ENCODE results near the gene ZHX3. TPM values are rescaled to one million over a fixed set of nuclear protein-coding genes. Genes with fewer than 3 reads are reported as not detected.

ZHX3 gene
- total RNA-seq, 1 donor from 2014 or later, result 26.8 TPM

DNA sequence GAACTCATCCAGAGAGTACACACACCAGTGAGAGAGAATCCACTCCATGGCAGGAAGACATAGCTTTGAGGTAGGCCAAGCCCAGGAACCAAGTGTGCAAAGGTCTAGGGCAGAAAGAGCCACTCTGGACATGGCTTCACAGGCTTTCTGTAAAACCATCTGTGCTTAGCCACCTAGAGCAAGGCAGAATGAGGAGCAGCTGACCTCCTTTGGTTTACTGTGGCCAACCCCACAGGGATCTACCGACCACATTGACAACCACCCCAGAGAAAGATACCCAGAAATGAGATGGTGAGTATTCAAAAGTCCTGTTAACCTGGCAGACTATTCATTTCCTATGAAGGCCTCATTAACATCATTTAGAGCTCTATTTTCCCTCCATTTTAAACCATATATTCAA is 10.5 kb downstream of the ZHX3 start:
- no peak overlapping the region for H3K27ac ChIP-seq
- no peak for TF ChIP-seq POLR2AphosphoS5 (IDR thresholded peaks at IDR 0.05; ENCODE audit: insufficient read depth in 1 of 2, low read depth in 1 of 2)
- TF ChIP-seq POLR2A (IDR thresholded peaks at IDR 0.05), result no peak
- TF ChIP-seq, protein P1, sequence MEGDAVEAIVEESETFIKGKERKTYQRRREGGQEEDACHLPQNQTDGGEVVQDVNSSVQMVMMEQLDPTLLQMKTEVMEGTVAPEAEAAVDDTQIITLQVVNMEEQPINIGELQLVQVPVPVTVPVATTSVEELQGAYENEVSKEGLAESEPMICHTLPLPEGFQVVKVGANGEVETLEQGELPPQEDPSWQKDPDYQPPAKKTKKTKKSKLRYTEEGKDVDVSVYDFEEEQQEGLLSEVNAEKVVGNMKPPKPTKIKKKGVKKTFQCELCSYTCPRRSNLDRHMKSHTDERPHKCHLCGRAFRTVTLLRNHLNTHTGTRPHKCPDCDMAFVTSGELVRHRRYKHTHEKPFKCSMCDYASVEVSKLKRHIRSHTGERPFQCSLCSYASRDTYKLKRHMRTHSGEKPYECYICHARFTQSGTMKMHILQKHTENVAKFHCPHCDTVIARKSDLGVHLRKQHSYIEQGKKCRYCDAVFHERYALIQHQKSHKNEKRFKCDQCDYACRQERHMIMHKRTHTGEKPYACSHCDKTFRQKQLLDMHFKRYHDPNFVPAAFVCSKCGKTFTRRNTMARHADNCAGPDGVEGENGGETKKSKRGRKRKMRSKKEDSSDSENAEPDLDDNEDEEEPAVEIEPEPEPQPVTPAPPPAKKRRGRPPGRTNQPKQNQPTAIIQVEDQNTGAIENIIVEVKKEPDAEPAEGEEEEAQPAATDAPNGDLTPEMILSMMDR (IDR thresholded peaks at IDR 0.05), result no peak
- peaks cover 17% of the 10 kb centered on the region for H3K4me1 ChIP-seq

DNA sequence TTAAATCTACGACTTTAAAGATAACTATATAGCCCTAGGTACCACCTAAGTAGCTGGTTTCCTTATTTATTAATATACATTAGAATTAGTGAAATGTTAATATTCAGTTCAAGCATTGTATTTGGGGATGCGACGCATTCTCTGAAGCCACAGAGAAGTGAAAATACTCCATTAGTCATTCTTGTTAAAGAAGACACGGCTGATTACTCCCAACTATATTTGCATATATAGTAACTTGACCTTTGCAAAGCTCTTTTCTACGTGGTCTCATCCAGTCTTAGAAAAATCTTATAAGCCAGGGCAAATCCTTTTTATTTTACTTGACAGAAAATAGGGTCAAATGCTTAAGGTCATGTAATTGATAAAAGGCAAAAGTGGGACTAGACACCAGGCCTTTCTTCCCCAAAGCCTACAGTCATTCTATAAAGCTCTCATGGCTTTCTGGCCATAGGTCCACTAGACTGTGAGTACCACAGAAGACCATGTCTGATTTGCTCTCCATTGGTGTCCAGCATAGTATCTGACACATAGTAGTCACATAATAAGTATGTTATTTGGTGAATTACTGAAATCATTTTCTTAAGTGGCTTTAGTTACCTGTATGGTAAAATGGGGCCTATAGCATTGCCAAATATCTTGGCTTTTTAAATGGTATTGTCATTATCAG is 11.3 kb downstream of the ZHX3 start:
- H3K4me1 ChIP-seq, result peaks cover 17% of the 10 kb centered on the region
- TF ChIP-seq POLR2A (IDR thresholded peaks at IDR 0.05), result no peak
- no peak for TF ChIP-seq POLR2AphosphoS5 (IDR thresholded peaks at IDR 0.05; ENCODE audit: insufficient read depth in 1 of 2, low read depth in 1 of 2)
- TF ChIP-seq, protein P1 (IDR thresholded peaks at IDR 0.05), result no peak
- no peaks in the 10 kb centered on the region for H3K27me3 ChIP-seq
- DNase-seq (ENCODE audit: extremely low spot score in 2 of 2), result no peak
- H3K36me3 ChIP-seq, result no peaks in the 10 kb centered on the region
- H3K9me3 ChIP-seq, result no peaks in the 10 kb centered on the region
- H3K4me3 ChIP-seq, result no peak overlapping the region
- no peak overlapping the region for H3K27ac ChIP-seq
- intact Hi-C loops (cut with DNase I), result no loop called here

More for the DNA sequence above, 10.5 kb downstream of the ZHX3 start:
- no peak for DNase-seq (ENCODE audit: extremely low spot score in 2 of 2)
- no peaks in the 10 kb centered on the region for H3K27me3 ChIP-seq
- H3K9me3 ChIP-seq, result no peaks in the 10 kb centered on the region
- no peaks in the 10 kb centered on the region for H3K36me3 ChIP-seq
- H3K4me3 ChIP-seq, result no peak overlapping the region
- intact Hi-C loops (cut with DNase I), result no loop called here

DNA sequence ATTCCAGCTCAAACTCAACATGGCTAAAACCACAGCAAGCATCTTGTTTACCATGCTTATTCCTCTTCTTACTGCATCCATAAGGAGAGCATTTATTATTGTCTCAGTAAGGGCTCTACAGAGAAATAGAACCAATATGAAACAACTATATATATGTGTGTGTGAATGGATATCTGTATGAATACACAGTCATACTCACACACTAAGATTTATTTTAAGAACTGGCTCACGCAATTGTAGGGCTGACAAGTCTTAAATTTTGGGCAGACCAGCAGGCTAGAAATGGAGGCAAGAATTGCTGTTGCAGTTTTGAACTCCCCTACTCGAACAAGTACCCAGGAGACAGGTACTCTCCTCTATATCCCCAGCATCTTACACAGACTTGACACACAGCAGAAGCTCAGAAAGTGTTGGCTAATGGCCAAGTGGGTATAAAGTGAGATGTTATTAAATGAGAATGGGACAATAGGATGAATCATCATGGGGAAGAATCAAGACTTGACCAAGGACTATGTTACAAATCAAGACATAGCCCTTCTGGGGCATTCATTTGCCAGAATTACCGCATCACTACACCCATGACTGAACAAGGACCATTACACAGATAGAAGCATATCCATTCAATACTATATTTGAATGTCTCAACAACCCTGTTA is 13.0 kb downstream of the ZHX3 start:
- TF ChIP-seq POLR2AphosphoS5 (IDR thresholded peaks at IDR 0.05; ENCODE audit: insufficient read depth in 1 of 2, low read depth in 1 of 2), result no peak
- TF ChIP-seq POLR2A (IDR thresholded peaks at IDR 0.05), result no peak
- TF ChIP-seq, protein P1 (IDR thresholded peaks at IDR 0.05), result no peak
- intact Hi-C loops (cut with DNase I), result no loop called here
- peaks cover 17% of the 10 kb centered on the region for H3K4me1 ChIP-seq

GRCh38 chr20:41304002-41304401 is 13.5 kb downstream of the ZHX3 start:
- intact Hi-C loops (cut with DNase I), result no loop called here
- no peak for DNase-seq (ENCODE audit: extremely low spot score in 2 of 2)
- no peaks in the 10 kb centered on the region for H3K9me3 ChIP-seq
- H3K27me3 ChIP-seq, result no peaks in the 10 kb centered on the region
- H3K27ac ChIP-seq, result no peak overlapping the region
- TF ChIP-seq POLR2A (IDR thresholded peaks at IDR 0.05), result no peak
- TF ChIP-seq, protein P1 (IDR thresholded peaks at IDR 0.05), result no peak
- no peaks in the 10 kb centered on the region for H3K36me3 ChIP-seq
- H3K4me1 ChIP-seq, result peaks cover 13% of the 10 kb centered on the region
- no peak overlapping the region for H3K4me3 ChIP-seq

More for the DNA sequence above, 13.0 kb downstream of the ZHX3 start:
- Histone ChIP-seq H3K9me3 (no peaks in the 10 kb centered on the region), H3K4me3 (no peak overlapping the region), H3K27ac (no peak overlapping the region), H3K36me3 (no peaks in the 10 kb centered on the region), H3K27me3 (no peaks in the 10 kb centered on the region)
- DNase-seq (ENCODE audit: extremely low spot score in 2 of 2), result no peak

DNA sequence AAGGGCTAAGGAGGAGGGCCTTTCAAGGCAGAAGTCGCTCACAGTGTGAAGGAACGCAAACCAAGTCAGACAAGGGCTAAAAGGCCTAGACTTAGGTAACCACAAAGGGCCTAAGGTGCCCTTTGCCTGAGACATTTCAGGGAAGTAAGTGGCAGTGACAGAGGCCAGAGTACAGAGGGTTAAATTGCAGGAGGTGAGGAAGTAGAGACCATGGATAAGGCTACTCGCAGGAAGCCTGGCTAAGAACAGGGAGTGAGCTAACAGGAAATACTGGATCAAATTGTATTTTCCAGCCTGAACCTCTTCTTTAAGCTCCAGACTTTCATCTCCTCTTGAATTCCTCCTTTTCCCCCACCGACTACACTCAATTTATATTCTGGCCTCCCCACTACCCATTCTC is 16.6 kb downstream of the ZHX3 start:
- H3K4me3 ChIP-seq, result no peak overlapping the region
- no peak overlapping the region for H3K27ac ChIP-seq
- intact Hi-C loops (cut with DNase I), result no loop called here
- no peaks in the 10 kb centered on the region for H3K27me3 ChIP-seq
- no peaks in the 10 kb centered on the region for H3K9me3 ChIP-seq
- H3K36me3 ChIP-seq, result no peaks in the 10 kb centered on the region
- no peaks in the 10 kb centered on the region for H3K4me1 ChIP-seq
- TF ChIP-seq POLR2A (IDR thresholded peaks at IDR 0.05), result no peak
- TF ChIP-seq, protein P1 (IDR thresholded peaks at IDR 0.05), result no peak
- TF ChIP-seq POLR2AphosphoS5 (IDR thresholded peaks at IDR 0.05; ENCODE audit: insufficient read depth in 1 of 2, low read depth in 1 of 2), result no peak
- no peak for DNase-seq (ENCODE audit: extremely low spot score in 2 of 2)
